8988T (cell line): ENCODE data around the gene ADAMTS17.
"Not testable (repeated sequence)": the region's sequence is repeated elsewhere in the genome, so short reads cannot be mapped to it uniquely, and the experiment has no call there.

Source experiments
- DNase-seq: peaks from one replicate; pipeline ENCODE4 v3.0.0; 2011

The ADAMTS17 gene

DNA sequence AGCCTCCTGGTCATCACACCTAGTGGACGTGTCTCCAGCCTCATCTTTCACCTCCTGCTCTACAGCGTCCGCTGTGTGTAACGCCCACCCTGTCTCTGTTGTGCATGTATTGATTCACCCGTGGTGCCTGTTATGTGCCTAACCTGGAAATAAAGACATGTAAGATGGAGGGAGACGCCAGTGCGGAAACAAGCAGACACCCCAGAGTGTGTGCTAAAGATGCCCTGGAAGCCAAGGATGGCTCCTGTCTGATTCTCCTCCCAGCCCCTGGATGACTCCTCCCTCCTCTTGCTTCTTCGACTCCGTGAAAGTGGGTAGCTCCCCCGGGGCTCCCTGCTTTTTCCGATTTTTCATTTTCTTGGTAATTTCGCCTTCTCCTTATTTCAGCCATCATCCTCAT, 241.8 kb downstream of the ADAMTS17 start:
- DNase-seq, result no peak

GRCh38 chr15:100098705-100099104, 243.1 kb downstream of the ADAMTS17 start:
- no peak for DNase-seq

GRCh38 chr15:100097342-100098127, 244.2 kb downstream of the ADAMTS17 start:
- no peak for DNase-seq

- no peak for DNase-seq
These were observed 245.1 kb downstream of the ADAMTS17 start for GRCh38 chr15:100096700-100097099.

GRCh38 chr15:100096248-100096600, 245.6 kb downstream of the ADAMTS17 start:
- DNase-seq, result no peak

DNA sequence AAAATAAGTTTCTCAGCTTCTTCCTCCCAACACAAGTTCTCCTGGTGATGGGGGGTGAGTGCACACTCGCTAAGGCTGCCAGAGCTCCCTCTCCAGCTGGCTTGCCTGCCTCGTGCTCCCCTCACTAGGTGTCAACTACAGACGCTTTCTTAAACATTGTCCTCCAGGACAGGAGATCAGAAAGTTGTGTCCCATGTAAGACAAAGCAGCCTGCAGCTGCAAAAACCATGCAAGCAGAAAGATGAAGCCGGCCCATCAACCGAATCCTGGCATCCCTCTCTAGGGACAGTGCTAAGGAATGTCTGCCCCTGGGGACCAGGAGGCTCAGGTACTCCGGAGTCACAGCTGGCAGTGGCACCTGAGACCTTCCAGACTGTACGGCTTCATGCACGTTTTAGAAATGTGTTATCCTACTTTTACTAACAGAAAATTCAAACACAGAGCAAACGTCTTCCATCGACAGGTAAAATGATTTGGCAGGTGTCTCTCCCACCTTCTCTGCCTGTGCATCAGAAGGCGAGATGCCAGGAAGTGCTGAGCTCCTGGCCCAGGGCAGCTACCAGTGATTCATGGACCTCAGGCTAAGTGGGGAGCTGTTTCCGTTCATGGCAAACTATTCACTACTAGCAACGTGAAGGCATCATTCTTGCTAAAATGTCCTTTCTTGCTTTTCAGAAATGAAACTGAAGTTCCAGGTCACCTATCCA, 246.1 kb downstream of the ADAMTS17 start:
- no peak for DNase-seq

DNA sequence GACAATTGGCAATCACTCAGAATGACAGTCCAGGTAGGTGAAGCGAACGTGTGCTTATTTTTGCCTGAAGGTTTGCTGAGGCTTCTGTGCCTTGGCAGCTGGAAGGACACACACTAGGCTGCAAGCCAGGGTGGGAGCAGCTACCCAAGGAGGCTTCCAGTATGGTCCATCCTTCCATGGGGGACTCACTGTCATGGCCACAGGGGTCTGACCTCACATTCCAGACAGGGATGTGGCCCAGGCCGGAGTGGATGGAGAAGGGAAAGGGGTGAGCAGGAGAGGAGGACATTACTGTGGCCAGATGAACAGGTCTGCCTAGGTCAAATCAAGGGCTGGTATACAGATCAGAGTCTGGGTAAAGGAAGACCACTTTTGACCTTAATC, 247.7 kb downstream of the ADAMTS17 start:
- no peak for DNase-seq

DNA sequence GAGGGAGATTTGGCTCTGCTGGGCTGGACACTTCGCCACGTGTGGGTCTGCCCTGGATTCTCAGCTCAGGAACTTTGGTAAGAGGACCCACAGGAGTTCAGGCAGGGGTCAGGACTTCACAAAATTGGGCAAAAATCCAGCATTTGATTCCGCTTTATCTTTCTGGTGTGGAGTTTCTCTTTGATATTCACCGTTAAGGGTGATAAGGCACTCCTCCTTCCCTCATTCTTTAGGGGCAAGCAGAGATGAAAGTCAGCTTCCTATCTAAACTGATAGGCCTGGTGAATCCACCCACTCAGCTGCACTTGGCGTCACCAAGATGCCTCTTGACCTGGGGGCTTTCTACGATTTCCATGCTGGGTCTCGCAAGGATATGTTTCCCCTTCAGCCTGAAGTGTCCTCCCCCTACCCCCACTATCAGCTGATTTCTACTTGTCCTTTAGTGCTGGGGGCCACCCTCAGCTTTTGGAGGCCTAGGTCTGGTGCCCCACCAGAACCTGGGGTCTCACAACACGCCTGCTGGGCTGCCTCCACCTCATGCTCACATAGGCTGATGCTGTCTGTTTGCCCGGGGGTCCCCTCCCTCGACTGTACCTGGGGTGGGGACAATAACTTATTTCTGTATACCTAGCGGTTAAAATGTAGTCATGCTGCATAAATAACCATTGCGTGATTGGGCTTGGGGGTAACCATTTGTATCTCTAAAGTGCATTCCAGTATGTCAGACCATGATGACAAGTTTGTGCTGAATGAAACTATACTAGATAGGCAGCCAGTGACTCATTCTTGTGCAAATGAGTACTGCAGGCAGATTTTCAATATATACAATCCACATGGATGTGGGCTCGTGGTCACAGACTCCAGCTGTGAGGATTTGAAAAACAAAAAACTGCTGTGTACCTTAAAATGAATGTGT, 248.3 kb downstream of the ADAMTS17 start:
- no peak for DNase-seq

DNA sequence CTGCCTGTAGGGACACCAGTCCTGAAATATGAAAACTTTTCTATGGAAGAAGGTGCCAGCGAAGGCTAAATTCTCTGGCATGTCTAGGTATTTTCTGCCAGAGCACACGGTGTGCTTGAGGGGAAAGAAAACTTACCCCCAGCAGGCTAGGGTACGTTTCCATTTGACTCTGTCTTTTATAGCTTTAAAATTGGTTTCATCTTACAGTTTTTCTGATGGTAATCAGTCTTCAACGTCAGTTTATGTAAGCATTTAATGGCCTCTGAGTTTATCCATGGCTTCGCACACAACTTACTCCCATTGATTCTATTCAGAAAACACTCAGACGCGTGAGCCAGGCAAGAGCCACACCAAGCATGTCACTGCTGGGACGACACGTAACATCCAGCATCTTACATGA, 249.7 kb downstream of the ADAMTS17 start:
- DNase-seq, result no peak

DNA sequence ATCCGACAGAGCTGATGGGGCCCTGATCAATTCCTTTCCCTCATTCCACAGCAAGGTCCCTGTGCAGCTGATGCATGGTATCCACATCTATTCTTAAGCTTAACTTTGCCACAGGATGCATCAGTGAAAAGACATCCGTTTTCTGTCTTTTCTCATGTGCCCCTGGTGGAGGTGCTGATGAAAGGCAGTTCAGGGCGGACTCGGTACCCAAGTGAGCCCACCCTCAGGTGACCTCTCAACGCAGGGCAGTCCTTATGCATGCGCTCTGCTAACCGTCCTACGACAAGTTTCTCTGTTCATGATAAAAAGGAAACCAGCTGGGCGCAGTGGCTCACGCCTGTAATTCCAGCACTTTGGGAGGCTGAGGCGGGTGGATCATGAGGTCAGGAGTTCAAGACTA, 251.4 kb downstream of the ADAMTS17 start:
- DNase-seq, result no peak

DNA sequence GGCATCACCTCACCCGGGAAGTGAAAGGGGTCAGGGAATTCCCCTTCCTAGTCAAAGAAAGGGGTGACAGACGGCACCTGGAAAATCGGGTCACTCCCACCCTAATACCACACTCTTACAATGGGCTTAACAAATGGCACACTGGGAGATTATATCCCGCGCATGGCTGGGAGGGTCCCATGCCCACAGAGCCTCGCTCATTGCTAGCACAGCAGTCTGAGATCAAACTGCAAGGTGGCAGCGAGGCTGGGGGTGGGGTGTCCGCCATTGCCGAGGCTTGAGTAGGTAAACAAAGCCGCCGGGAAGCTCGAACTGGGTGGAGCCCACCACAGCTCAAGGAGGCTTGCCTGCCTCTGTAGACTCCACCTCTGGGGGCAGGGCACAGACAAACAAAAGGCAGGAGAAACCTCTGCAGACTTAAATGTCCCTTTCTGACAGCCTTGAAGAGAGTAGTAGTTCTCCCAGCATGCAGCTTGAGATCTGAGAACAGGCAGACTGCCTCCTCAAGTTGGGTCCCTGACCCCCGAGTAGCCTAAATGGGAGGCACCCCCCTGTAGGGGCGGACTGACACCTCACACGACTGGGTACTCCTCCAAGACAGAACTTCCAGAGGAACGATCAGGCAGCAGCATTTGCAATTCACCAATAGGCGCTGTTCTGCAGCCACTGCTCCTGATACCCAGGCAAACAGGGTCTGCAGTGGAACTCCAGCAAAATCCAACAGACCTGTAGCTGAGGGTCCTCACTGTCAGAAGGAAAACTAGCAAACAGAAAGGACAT, 257.5 kb downstream of the ADAMTS17 start:
- DNase-seq, result not testable (repeated sequence)

GRCh38 chr15:100083572-100083971, 258.2 kb downstream of the ADAMTS17 start:
- DNase-seq, result no peak

GRCh38 chr15:100082761-100083402, 258.9 kb downstream of the ADAMTS17 start:
- no peak for DNase-seq

GRCh38 chr15:100081454-100081853, 260.3 kb downstream of the ADAMTS17 start:
- no peak for DNase-seq

DNA sequence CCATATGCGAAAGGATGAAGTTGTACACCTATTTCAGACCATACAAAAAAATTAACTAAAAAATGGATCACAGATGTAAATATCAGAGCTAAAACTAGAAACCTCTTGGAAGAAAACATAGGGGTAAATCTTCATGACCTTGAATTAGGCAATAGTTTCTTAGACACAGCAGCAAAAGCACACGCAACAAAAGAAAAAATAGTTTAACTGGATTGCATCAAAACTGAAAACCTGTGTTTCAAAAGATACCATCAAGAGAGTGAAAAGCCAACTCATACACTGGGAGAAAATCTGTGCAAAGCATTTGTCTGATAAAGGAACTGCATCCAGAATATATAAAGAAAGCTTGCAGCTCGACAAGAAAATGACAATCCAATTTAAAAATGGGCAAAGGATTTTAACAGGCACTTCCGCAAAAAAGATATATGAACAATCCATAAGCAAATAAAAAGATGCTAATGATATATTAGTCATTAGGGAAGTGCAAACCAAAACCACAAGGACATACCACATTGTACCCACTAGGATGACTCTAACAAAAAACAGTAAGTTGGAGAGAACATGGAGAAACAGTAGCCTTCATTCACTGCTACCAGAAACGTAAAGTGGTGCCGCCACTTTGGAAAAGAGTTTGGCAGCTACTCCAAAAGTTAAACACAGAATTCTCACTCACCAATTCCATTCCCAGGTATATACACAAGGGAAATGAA, 263.1 kb downstream of the ADAMTS17 start:
- DNase-seq, result no peak

GRCh38 chr15:100075229-100075628, 266.5 kb downstream of the ADAMTS17 start:
- no peak for DNase-seq

- DNase-seq, result no peak
These were observed 267.8 kb downstream of the ADAMTS17 start for GRCh38 chr15:100073982-100074381.

- DNase-seq, result not testable (repeated sequence)
These were observed 275.1 kb downstream of the ADAMTS17 start for GRCh38 chr15:100066521-100067280.

GRCh38 chr15:100061944-100062343, 279.8 kb downstream of the ADAMTS17 start:
- DNase-seq, result no peak

- no peak for DNase-seq
These were observed 281.4 kb downstream of the ADAMTS17 start for GRCh38 chr15:100060276-100060926.
